GM13977 (cell line): ENCODE results near the gene CNOT10.
"Not testable (repeated sequence)": the region's sequence is repeated elsewhere in the genome, so short reads cannot be mapped to it uniquely, and the experiment has no call there.

Experiments
- DNase-seq: peaks from one replicate; pipeline ENCODE4 v3.0.0; 2012; ENCODE audit warnings: low spot score
- CTCF ChIP-seq: IDR thresholded peaks from 2 replicates; pipeline ENCODE4 v1.5.1; 2012; ENCODE audit warnings: mild to moderate bottlenecking, control low read depth; ENCODE audit not compliant: insufficient read depth; ENCODE audit errors: extremely low read depth, missing control alignments
- in situ Hi-C: fragments of 300-500 bp; cut with MboI; formaldehyde crosslinking; loops from one replicate; pipeline ENCODE4 v1.12.0; 2022; ENCODE audit warnings: low sequenced_read_pairs, low pct_unique_long_range_greater_than_20kb, mixed read lengths, inconsistent platforms; ENCODE audit not compliant: unreplicated experiment

The CNOT10 gene

GRCh38 chr3:32764481-32764880 lies 79.5 kb downstream of the CNOT10 start:
- in situ Hi-C loops = no loop called here
- no peak for TF ChIP-seq CTCF
- no peak for DNase-seq

GRCh38 chr3:32778389-32778788 lies 93.4 kb downstream of the CNOT10 start:
- in situ Hi-C loops = no loop called here
- DNase-seq = no peak
- TF ChIP-seq CTCF = no peak

- in situ Hi-C loops = no loop called here
- DNase-seq = no peak
Measured at GRCh38 chr3:32780071-32780734, 95.2 kb downstream of the CNOT10 start.

DNA sequence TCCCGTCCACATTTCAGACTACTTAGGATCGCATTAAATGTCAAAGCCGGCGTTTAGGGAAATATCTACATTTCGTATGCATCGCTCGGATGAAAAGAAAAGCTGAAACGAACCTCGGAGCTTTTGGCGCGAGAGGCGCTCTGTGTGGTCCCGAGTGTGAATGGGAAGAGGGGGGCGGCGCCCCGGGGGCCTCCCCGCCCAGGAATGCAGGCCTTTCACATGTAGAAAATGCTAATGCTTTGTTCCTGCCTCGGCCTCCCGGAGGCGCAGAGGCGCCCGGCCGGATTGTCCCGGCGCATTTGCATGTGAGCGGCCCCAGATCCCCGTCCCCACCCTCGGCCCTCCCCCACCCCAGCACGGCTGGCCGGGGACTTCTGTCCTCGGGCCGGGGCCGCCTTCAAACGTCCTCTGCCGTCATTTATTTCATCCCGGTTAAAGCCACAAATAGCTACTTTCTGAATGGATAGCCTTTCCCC lies 95.8 kb downstream of the CNOT10 start:
- TF ChIP-seq CTCF = no peak
- peak; percentile 33 for DNase-seq
- in situ Hi-C loops = no loop called here

More at GRCh38 chr3:32780071-32780734, 95.2 kb downstream of the CNOT10 start:
- TF ChIP-seq CTCF = no peak

DNA sequence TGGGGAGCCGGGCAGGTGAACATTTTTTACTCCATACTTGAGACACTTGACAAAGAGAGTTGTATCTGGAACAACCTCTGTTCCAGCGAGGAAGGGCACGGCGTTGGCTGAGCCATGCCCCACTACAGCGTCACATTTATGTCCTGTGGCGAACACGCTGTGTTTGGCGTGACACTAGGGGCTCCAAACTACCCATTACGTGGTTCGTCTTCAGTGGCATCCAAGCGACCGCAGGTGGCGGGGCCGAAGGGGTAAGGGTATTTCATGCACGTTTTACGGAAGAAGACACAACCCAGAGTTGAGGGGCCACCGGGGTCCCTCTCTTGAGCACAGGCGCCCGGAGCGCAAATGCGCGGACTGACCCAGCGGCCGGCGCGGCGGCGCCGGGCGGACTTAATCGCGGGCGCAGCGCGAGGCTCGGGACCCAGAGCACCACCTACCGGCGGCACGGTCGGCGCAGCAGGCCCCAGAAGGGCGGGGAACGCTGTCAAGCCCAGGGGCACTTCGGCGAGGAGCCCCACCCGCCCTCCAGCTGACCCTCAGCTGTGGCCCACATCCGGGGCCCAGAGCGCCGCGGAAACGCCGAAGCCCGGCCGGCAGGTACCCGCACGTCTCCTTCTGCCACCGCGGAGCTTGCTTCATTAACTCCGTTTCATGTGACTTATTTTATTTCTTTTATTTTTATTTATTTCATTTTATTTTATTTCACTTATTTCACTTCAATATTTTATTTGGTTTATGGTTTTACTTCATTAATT lies 96.4 kb downstream of the CNOT10 start:
- in situ Hi-C loops = no loop called here
- peak; percentile 88 for DNase-seq
- TF ChIP-seq CTCF = peak; percentile 94

- in situ Hi-C loops, DNase-seq: not testable (repeated sequence)
Measured at GRCh38 chr3:32781969-32782270, 96.9 kb downstream of the CNOT10 start.

DNA sequence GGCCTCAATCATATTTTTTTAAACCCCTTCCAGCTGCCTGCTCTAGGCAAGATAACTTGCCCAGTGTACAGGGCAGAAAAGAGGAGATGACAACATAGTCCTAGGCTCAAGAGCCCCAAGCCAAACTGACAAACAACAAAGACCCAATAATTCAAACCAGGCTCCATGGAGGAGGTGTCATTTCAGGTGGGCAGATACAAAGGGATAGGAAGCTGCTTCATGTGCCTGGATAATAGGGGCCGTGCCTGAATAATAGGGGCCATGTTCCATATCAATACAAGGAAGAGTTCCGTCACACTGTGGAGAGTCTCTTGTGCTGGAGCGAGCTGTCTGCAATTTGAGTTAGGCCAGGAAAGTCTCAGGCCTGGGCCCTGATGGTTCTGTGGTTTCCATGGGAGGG lies 97.4 kb downstream of the CNOT10 start:
- in situ Hi-C loops = no loop called here

More for the DNA sequence above, 97.4 kb downstream of the CNOT10 start:
- no peak for TF ChIP-seq CTCF
- DNase-seq = no peak
